GM19467 (cell line): Measurements from ENCODE around the gene TEX264.
"Not testable (repeated sequence)": the region's sequence is repeated elsewhere in the genome, so short reads cannot be mapped to it uniquely, and the experiment has no call there.

ENCODE experiments used
- ATAC-seq: cut with Tn5 transposase; IDR thresholded peaks from one replicate; pipeline ENCODE4 v1.9.1; 2021; ENCODE audit warnings: mild to moderate bottlenecking, moderate library complexity; ENCODE audit not compliant: unreplicated experiment

TEX264 gene

GRCh38 chr3:51670823-51671733, at the start of gene TEX264:
TSS of gene TEX264 (plus strand) at chr3:51671252. CDS start at chr3:51674305, 3,053 bp downstream.
- ATAC-seq = peak; percentile 69

- ATAC-seq = no peak
Measured at GRCh38 chr3:51622413-51622812, 48.6 kb upstream of the TEX264 start.

- ATAC-seq = no peak
Measured at GRCh38 chr3:51622868-51623267, 48.2 kb upstream of the TEX264 start.

GRCh38 chr3:51630513-51630912, 40.5 kb upstream of the TEX264 start:
- ATAC-seq = no peak

- no peak for ATAC-seq
Measured at GRCh38 chr3:51637144-51637940, 33.7 kb upstream of the TEX264 start.

GRCh38 chr3:51637941-51638471, 33.0 kb upstream of the TEX264 start:
- peak; percentile 62 for ATAC-seq

GRCh38 chr3:51642462-51642861, 28.6 kb upstream of the TEX264 start:
- ATAC-seq = no peak

GRCh38 chr3:51646091-51646490, 25.0 kb upstream of the TEX264 start:
- ATAC-seq = no peak

GRCh38 chr3:51652103-51652502, 18.9 kb upstream of the TEX264 start:
- ATAC-seq = not testable (repeated sequence)

- not testable (repeated sequence) for ATAC-seq
Measured at GRCh38 chr3:51653409-51653808, 17.6 kb upstream of the TEX264 start.

GRCh38 chr3:51657234-51657633, 13.8 kb upstream of the TEX264 start:
- ATAC-seq = no peak

GRCh38 chr3:51659942-51660341, 11.1 kb upstream of the TEX264 start:
- ATAC-seq = no peak

- no peak for ATAC-seq
Measured at GRCh38 chr3:51662456-51662855, 8.6 kb upstream of the TEX264 start.

GRCh38 chr3:51668756-51669155, 2.3 kb upstream of the TEX264 start:
- no peak for ATAC-seq

- ATAC-seq = no peak
Measured at GRCh38 chr3:51669241-51670052, 1.6 kb upstream of the TEX264 start.

GRCh38 chr3:51670053-51670822, 814 bp upstream of the TEX264 start:
- no peak for ATAC-seq

- peak; percentile 37 for ATAC-seq
Measured at GRCh38 chr3:51671734-51672475, 853 bp downstream of the TEX264 start.

- no peak for ATAC-seq
Measured at GRCh38 chr3:51673181-51673801, 2.2 kb downstream of the TEX264 start.
